Stomach (tissue), 4 donors: ENCODE data around the gene INHA.

Experiments
- CTCF ChIP-seq, 7 experiments: fragments of 450-650 bp in 4 of 7; fragments of 200-600 bp in 3 of 7; sonication (generic) in 3 of 7; IDR thresholded peaks; one replicate each; pipeline ENCODE4 v1.5.1; 2016 to 2019; ENCODE audit warnings: antibody characterized with exemption in 7 of 7, control low read depth in 2 of 7, mild to moderate bottlenecking in 1 of 7
- POLR2A ChIP-seq, 4 donors: fragments of 450-650 bp; IDR thresholded peaks; one replicate each; pipeline ENCODE4 v1.6.1; 2016; ENCODE audit warnings: antibody characterized with exemption in 4 of 4, control low read depth in 2 of 4, mild to moderate bottlenecking in 1 of 4, moderate library complexity in 1 of 4

GRCh38 chr2:219557320-219557719, 14.8 kb upstream of the INHA start:
- TF ChIP-seq CTCF (IDR thresholded peaks at IDR 0.05) (no peak), POLR2A (IDR thresholded peaks at IDR 0.05) (no peak)
